NCI-H82 treated with DMSO at 0.1 percent for 48 hours (cell line): Measurements from ENCODE around the gene DLX6.
"Not testable (repeated sequence)": the region's sequence is repeated elsewhere in the genome, so short reads cannot be mapped to it uniquely, and the experiment has no call there.

Experiments used
- DNase-seq: peaks from one replicate; lab custom pipeline; 2025; ENCODE audit not compliant: unreplicated experiment; lab: John Stamatoyannopoulos, UW

Gene DLX6

DNA sequence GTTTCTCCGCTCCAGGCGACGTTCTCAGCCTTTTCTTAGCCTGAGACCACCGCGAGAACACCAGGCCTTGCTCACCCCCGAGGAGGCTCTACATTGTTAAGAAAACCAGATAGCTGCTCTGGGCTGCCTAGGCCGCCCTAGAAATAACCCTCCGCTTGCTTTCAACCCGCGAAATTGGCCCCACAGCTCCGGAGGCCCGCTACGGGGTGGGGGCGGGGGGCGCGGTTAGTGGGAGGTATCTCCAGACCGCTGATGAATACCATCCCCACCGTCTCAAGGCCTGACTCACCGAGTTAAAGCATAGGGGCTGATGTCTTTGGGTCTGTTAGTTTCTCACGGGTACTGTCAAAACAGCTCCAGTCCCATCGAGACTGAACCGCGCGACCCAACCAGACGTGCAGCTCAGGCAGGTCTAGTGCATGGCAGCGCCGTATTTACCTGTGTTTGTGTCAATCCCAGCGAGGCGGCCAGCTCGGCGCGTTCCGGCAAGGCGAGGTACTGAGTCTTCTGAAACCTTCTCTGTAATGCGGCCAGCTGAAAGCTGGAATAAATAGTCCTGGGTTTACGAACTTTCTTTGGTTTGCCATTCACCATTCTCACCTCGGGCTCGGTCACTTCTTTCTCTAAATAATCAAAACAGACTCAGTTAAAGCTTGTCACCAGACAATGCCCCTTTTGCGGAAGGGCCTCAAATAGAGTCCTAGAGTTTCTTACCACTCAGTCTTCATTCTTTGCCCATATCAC, 16.6 kb downstream of the DLX6 start:
- DNase-seq, result no peak

DNA sequence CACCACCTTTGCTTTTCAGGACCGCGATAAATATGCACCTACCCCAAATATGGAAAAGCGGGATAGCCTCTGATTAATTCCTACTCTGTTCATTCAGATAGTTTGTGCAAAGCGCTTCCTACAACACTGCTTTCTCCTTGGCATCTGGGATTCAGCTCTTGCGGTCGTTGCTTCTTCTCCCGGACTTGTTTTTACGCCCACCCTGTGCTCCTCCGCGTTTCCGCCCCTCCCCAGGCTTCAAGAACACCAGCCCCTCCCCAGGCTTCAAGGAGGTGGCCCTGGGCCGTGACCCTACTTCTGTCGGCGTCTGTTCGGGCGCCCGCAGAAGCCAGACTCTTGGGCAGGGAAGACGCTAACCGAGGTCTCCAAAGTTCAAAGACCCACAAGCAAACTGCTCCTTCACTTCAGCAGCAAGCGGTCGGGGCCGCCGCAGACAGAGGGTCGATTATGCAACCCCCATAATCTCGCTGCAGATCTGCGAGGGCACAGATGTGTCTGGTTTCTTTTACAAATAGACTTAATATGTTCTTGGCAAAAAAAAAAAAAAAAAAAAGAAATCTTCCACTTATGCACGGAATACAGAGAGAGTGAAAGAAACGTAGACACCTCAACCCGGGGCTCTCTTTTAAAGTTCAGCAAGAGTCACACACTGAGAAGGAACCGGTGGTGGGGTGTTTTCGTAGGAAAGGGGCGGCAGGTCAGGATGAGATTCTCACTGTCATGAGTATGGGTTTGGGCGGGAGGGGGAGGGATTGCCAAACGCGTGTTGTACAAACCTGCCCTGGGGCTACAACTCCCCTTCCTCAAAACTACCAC, 17.3 kb downstream of the DLX6 start:
- DNase-seq, result no peak

DNA sequence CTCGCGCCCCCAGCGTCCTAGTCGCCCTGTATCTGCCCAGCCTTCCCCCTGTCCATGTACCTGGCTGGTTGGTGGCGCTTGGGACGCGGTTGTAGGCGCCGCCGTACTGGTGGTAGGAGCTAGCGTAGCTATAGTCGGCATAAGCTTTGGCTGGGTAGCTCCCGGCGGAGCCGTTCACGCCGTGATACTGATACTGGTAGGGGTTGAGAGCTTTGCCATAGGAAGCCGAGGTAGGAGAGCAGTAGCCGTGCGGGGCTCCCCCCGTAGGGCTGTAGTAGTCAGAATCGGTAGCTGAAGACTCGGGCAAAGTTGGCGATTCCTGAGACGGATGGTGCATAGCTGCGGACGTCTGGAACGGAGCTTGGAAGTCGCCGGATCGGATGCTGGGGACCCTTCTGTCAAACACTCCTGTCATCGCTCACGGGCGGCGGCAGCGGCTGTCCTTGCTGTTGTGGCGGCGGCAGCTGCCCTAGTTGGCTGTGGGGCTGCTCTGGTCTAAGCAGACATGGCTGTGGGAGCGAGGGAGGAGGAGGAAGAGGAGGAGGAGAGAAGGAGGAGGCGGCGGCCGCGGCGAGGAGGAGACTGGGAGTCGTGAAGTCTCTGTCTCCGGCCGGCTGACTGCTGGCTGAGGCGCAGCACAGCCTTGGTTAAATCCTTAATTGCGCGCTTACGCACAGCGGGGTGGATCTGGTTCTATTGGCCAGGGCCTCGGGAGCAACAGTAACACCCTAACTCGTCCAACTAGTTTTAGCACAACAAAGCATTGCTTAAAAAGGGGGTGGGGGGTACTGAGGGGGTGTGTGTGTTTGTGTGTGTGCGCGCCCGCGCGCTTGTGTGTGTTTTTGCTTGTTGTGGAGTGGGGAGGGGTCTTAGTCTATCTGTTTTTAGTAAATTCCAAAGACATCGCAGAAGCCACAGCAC, 19.1 kb downstream of the DLX6 start, which contains the start of gene DLX5:
DLX5 (minus strand) TSS at position 623 of the 921 bp plus-strand sequence; CDS start at position 415, 208 bp downstream.
- DNase-seq, result peak; percentile 43

DNA sequence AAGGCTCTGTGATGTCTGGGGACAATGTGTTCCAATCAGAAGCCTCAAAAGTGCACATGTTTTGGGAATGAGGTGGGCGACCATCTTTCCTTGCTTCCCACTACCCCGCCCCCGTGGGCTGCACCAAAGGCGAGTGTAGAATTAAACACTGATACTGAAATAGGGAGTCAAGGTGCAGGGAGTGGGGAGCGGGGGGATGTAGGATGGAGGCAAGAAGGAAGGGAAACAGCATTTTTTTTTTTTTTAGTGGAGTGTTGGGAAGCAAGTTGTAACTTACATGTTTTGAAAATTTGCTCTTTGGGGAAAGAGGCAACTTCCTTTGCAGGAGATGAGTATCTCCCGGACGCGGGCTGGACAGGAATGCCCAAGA, 19.8 kb downstream of the DLX6 start:
- no peak for DNase-seq

DNA sequence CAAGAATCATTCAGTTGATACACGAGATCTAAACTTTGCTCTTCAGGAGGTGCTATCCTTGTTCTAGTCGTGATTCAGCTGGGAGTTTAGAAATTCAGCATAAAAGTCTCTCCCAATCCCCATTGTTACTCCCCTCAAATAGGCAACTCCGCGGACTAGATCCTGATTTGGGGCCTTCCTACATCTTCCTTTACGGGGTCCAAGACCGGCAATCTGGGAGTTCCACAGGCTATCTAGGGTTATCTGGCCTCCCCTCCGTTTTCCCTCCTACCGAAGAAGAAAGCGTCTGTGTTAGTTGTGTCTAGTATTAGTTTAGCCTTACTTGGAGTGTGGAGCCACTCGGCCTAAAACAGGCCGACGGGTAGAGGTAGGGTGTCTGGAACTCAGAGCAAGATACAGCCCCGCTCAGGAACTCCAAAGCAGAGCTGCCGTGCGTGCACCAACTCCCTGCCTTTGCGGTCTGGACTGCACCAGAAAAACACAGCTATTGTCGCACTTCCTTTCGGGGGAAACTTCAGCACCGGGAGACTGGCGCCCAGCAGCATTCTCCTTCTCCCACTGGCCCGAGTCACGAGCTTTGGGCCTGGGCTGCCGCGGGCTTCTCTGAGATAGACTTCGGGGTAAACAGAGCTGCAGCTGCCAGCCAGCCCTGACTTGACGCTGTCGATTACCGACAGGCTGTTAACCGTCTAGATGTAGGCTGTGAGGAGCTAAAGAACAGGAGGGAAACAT, 20.8 kb downstream of the DLX6 start:
- DNase-seq, result no peak

DNA sequence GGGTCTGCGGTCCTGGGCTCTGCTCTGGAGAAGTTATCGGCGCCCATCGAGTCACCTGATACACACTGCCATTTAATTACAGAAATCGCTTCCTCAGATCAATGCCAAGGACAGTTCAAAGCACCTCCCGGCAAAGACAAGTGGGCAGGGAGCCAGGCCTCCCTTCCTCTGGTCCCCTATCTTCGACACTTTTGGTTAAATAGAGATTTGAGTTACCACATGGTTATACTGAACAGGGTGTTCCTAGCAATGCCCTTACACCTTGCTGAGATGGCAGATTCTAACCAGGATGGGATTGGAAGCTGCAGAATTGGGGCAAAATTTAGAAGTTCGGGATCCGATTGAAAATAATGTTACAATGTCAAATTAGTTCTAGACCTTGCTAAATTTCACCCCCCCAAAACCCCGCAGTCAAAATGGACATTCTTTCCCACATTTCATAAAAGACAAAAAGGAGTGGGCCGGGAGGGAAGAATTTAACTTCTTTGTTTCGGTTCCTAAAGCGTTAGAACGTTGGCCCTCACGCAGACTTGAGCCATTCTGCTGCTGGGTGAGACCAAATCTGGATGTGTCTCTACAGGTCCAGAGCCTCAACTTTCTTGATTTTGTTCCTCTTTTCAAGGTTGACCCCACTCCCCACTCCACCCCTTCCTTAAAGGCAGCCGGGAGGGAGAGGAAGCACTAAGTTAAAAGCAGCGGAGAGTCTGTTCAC, 21.5 kb downstream of the DLX6 start:
- DNase-seq, result no peak

DNA sequence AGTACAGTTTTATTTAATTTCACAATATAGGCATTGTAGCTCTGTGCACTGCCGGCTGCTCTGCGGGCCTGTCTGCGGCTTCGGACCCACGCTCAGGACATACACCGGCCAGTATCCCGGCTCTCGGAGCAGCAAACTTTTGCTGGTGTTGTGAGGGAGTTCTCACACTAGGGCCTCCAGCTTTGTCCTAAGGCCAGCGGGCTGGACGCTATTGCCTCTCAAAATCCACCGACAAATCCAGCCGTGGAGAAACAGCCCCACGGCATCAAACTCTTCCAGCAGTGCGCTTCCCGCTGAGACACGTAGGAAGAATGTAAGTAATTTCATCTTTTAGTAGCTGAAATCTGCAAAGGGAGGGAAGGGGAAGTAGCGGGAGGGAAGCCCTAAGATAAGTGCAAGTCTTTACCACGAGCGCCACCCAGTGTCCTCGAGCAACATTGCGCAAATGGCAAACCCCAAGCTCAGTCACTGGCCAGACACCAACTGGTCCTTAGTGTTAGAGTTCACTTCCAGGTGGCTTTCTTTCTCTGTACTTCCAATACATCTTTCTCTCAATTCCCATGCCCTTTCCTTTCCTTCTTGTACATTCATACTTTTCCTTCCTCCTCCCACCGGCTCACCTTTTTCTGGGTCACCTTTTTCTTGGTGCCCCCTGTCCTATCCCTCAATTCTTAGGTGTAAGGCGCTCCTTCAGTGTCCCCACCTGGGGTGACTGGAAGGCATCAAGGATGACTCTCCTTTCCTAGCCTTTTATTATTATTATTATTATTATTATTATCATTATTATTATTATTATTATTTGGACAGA, 22.3 kb downstream of the DLX6 start:
- DNase-seq, result peak; percentile 28

DNA sequence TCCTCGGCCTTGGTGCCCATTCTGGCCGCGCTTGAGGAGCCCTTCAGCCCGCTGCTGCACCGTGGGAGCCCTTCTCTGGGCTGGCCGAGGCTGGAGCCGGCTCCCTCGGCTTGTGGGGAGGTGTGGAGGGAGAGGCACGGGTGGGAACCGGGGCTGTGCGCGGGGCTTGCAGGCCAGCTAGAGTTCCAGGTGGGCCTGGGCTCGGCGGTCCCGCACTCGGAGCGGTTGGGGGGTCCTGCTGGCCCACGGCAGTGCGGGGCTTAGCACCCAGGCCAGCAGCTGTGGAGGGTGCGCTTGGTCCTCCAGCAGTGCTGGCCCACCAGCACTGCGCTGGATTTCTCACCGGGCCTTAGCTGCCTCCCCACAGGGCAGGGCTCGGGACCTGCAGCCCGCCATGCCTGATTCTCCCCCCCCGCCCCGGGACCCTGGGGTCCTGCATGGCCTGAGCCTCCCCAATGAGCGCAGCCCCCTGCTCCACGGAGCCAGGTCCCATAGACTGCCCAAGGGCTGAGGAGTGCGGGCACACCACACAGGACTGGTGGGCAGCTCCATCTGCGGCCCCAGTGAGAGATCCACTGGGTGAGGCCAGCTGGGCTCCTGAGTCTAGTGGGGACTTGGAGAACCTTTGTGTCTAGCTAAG, 29.0 kb downstream of the DLX6 start:
- DNase-seq, result not testable (repeated sequence)

DNA sequence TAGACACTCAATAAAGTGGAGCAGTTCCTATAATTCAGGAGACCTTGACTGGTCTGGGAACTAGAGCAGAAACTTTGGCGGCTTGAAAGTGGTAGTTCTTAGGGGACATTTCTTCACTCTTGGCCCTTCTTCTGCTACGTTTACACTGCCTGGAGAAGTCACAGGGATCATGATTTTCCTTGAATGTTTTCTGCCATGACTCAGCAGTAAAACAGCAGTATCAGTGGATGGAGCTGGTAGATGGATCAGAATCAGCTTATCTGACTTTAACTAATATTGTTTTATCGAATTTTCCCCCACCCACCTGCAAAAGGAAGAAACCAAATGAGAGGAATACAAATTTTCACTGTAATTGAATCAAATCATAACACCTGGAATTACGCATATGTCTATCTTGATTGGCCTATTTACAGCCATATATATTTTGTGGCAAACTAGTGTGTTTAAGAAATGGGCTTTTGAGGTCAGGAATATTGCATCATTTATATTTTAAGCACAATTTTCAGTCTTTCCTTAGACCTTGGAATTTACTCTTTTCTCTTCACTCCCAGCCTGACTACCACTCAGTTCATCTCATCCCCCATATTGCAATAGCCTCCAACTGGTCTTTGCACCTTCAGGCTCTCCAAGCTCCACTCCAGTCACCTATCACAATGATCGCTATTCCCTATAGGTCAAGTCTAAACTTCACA, 34.2 kb downstream of the DLX6 start:
- DNase-seq, result no peak

DNA sequence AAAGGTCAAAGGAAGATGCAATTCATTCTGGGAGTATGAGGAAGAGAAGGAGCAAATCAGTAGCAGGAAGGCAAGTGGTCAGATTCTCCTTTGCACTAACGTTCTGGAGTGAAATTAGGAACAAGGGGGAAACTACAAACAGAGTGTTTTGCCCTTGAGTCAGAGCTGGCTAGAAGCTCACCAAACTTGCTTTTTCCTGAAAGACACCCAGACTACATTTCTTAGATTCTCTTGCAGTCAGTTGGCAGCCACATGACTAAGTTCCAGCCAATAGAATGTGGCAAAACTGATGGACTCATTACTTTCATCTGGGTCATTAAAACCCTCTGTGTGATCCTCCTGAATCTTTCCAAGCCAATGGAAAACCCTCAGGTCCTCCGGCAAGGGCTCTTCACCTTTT, 37.9 kb downstream of the DLX6 start:
- no peak for DNase-seq
